RWPE2 (cell line): ENCODE results near the gene RIN2.

Experiments used
- ATAC-seq: fragments of 200-7000 bp; cut with Tn5 transposase; 3 replicates; pipeline ENCODE4 v1.9.1; 2021; ENCODE audit warnings: low read depth
- DNase-seq: peaks from one replicate; pipeline ENCODE4 v3.0.0-alpha.2; 2020; ENCODE audit warnings: low spot score
- H3K27ac ChIP-seq: fragments of 450-650 bp; 2 replicates; pipeline ENCODE4 v1.5.1; 2017; ENCODE audit warnings: mild to moderate bottlenecking; ENCODE audit not compliant: poor library complexity, severe bottlenecking
- H3K27me3 ChIP-seq: fragments of 250-450 bp; sonication (Bioruptor Pico); 2 replicates; pipeline ENCODE4 v1.5.1; 2021; ENCODE audit warnings: mild to moderate bottlenecking, moderate library complexity; ENCODE audit not compliant: insufficient read depth, poor library complexity, severe bottlenecking
- H3K36me3 ChIP-seq: fragments of 250-450 bp; sonication (Bioruptor Pico); 2 replicates; pipeline ENCODE4 v1.5.1; 2020; ENCODE audit warnings: low read depth, mild to moderate bottlenecking, moderate library complexity
- H3K4me1 ChIP-seq: fragments of 250-450 bp; sonication (Bioruptor Pico); 2 replicates; pipeline ENCODE4 v1.5.1; 2021; ENCODE audit warnings: mild to moderate bottlenecking, moderate library complexity; ENCODE audit not compliant: insufficient read depth, poor library complexity, severe bottlenecking
- H3K4me3 ChIP-seq: fragments of 250-450 bp; sonication (Bioruptor Pico); 2 replicates; pipeline ENCODE4 v1.5.1; 2021; ENCODE audit warnings: mild to moderate bottlenecking, moderate library complexity; ENCODE audit not compliant: severe bottlenecking
- H3K9me3 ChIP-seq: fragments of 250-450 bp; sonication (Bioruptor Pico); 2 replicates; pipeline ENCODE4 v1.5.1; 2021; ENCODE audit warnings: mild to moderate bottlenecking, moderate library complexity; ENCODE audit not compliant: severe bottlenecking
- CTCF ChIP-seq: fragments of 450-650 bp; IDR thresholded peaks from one replicate; pipeline ENCODE4 v1.5.1; 2017; ENCODE audit warnings: mild to moderate bottlenecking, moderate library complexity; ENCODE audit not compliant: poor library complexity, severe bottlenecking

RIN2 gene, protein sequence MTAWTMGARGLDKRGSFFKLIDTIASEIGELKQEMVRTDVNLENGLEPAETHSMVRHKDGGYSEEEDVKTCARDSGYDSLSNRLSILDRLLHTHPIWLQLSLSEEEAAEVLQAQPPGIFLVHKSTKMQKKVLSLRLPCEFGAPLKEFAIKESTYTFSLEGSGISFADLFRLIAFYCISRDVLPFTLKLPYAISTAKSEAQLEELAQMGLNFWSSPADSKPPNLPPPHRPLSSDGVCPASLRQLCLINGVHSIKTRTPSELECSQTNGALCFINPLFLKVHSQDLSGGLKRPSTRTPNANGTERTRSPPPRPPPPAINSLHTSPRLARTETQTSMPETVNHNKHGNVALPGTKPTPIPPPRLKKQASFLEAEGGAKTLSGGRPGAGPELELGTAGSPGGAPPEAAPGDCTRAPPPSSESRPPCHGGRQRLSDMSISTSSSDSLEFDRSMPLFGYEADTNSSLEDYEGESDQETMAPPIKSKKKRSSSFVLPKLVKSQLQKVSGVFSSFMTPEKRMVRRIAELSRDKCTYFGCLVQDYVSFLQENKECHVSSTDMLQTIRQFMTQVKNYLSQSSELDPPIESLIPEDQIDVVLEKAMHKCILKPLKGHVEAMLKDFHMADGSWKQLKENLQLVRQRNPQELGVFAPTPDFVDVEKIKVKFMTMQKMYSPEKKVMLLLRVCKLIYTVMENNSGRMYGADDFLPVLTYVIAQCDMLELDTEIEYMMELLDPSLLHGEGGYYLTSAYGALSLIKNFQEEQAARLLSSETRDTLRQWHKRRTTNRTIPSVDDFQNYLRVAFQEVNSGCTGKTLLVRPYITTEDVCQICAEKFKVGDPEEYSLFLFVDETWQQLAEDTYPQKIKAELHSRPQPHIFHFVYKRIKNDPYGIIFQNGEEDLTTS

DNA sequence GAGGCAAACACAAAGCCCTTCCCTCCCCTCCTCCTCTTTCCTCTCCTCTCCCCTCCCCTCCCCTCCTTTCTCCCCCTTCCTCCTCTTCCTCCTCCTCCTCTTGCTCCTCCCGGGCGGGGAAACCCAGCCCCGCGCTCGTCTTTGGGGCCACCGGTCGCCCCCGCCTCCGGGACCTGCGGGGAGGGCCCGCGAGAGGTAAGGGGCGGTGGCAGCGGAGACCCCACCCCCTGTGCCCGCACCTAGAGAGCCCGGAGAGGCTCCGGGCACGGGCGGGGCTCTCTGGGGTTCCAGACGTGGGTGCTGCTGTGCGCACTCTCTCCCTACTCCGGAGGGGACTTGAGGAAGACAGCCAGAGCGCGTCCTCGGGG is at the start of gene RIN2:
Gene RIN2 (plus strand): TSS at position 126 of the 368 bp plus-strand sequence. CDS start 131,344 bp downstream, outside the sequence.
- H3K27ac ChIP-seq: peak within 1 kb of the TSS; percentile 62
- DNase-seq (peak; percentile 69), ATAC-seq (peak; percentile 80)
- no peaks in the 10 kb centered on the region for H3K9me3 ChIP-seq
- no peaks in the 10 kb centered on the region for H3K27me3 ChIP-seq
- H3K36me3 ChIP-seq: no peaks in the 10 kb centered on the region
- TF ChIP-seq CTCF: no peak
- peaks cover 14% of the 10 kb centered on the region for H3K4me1 ChIP-seq
- peak within 1 kb of the TSS; percentile 45 for H3K4me3 ChIP-seq

GRCh38 chr20:19709635-19710335 is 48.3 kb upstream of the RIN2 start:
- H3K27me3 ChIP-seq: no peaks in the 10 kb centered on the region
- no peak for ATAC-seq

DNA sequence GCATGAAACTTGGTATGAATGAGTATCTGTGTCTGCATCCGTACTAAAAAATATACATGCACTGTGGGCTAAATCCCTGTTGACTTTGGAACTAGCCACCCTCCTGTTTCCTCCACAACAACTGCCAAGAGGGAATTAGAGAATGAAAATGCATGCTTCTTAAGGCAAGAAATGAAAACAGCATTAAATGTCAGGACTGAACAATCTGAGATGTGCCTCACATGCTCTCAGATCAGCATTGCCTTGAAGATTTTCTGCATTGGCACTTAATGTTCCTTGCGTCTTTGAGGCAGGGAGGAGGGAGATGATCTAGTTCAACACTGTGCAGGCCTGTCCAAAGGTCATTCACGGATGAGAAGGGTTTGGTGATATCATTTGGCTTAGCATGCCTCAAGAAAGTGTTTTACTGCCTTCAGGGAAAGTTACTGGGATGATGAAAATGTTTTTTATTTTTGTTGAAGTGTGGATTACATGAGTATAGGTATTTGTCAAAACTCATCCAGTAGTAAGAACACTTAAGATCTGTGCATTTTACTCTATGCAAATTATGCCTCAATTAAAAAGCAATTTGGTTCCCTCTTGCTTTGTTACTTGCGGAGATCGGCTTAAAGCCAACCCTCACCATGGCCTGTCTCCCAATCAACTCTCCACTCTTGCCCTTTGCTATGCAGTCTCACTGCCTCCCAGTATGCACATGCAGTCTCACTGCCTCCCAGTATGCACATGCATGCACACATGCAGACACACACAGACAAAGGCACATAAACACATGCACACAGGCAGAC is 47.5 kb upstream of the RIN2 start:
- no peaks in the 10 kb centered on the region for H3K36me3 ChIP-seq
- ATAC-seq (no peak), DNase-seq (no peak)
- TF ChIP-seq CTCF: no peak
- H3K27me3 ChIP-seq: no peaks in the 10 kb centered on the region
- H3K4me3 ChIP-seq: no peak overlapping the region
- H3K9me3 ChIP-seq: no peaks in the 10 kb centered on the region
- H3K4me1 ChIP-seq: no peaks in the 10 kb centered on the region
- no peak overlapping the region for H3K27ac ChIP-seq

More at GRCh38 chr20:19709635-19710335, 48.3 kb upstream of the RIN2 start:
- TF ChIP-seq CTCF: no peak
- Histone ChIP-seq H3K4me1 (no peaks in the 10 kb centered on the region), H3K4me3 (no peak overlapping the region), H3K9me3 (no peaks in the 10 kb centered on the region), H3K27ac (no peak overlapping the region), H3K36me3 (no peaks in the 10 kb centered on the region)
- no peak for DNase-seq

DNA sequence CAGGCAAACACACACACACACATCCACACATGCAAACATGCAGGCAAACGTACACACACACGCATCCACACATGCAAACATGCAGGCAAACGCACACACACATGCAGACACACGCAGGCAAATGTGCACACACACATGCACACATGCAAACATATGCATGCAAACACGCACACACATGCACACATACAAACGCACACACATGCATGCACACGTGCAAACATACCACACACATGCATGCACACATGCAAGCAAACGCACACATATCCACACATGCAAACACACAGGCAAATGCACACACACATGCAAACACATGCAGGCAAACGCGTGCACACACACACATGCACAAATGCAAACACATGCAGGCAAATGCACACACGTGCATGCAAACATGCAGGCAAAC is 46.9 kb upstream of the RIN2 start:
- H3K9me3 ChIP-seq: no peaks in the 10 kb centered on the region
- DNase-seq (no peak), ATAC-seq (no peak)
- no peaks in the 10 kb centered on the region for H3K4me1 ChIP-seq
- H3K27ac ChIP-seq: no peak overlapping the region
- H3K4me3 ChIP-seq: no peak overlapping the region
- H3K27me3 ChIP-seq: no peaks in the 10 kb centered on the region
- no peaks in the 10 kb centered on the region for H3K36me3 ChIP-seq
- no peak for TF ChIP-seq CTCF
